Transverse colon (tissue), 4 donors: ENCODE results near the gene PGRMC2. TPM values are rescaled to one million over a fixed set of nuclear protein-coding genes. Genes with fewer than 3 reads are reported as not detected.

Experiments
- DNase-seq: peaks from one replicate; pipeline ENCODE4 v3.0.0-alpha.2; 2019
- H3K27ac ChIP-seq, 4 donors: fragments of 200-600 bp; sonication (generic); 2 replicates each; pipeline ENCODE4 v1.5.1; 2016 to 2018; ENCODE audit warnings: inconsistent platforms in 4 of 4
- H3K27me3 ChIP-seq: fragments of 200-600 bp; sonication (generic); 2 replicates; pipeline ENCODE4 v1.5.1; 2017; ENCODE audit warnings: inconsistent platforms
- H3K36me3 ChIP-seq, 4 donors: fragments of 200-600 bp; sonication (generic); 2 replicates each; pipeline ENCODE4 v1.5.1; 2017 to 2019; ENCODE audit warnings: inconsistent platforms in 4 of 4
- H3K4me1 ChIP-seq, 4 donors: fragments of 200-600 bp; sonication (generic); 2 replicates each; pipeline ENCODE4 v1.5.1; 2017 to 2020; ENCODE audit warnings: inconsistent platforms in 4 of 4
- H3K4me3 ChIP-seq, 4 donors: fragments of 200-600 bp; sonication (generic); 1 replicate in 1 of 4; 2 replicates in 3 of 4; pipeline versions ENCODE4 v1.5.1 to v1.6.1; 2017 to 2019; ENCODE audit warnings: inconsistent platforms in 4 of 4
- H3K9me3 ChIP-seq, 2 donors: fragments of 200-600 bp; sonication (generic); 2 replicates each; pipeline ENCODE4 v1.5.1; 2017 to 2019; ENCODE audit warnings: inconsistent platforms in 2 of 2
- EP300 ChIP-seq: sonication (generic); formaldehyde crosslinking; IDR thresholded peaks from one replicate; pipeline ENCODE4 v1.6.1; 2017; ENCODE audit warnings: antibody characterized with exemption, low read depth
- POLR2A ChIP-seq: fragments of 450-650 bp; IDR thresholded peaks from one replicate; pipeline ENCODE4 v1.6.1; 2016; ENCODE audit warnings: antibody characterized with exemption, mild to moderate bottlenecking, moderate library complexity
- POLR2AphosphoS5 ChIP-seq, 3 donors: sonication (generic); formaldehyde crosslinking; IDR thresholded peaks; one replicate each; pipeline ENCODE4 v1.6.1; 2016; ENCODE audit warnings: antibody characterized with exemption in 3 of 3
- whole genome bisulfite sequencing, 2 donors: methylation state at CpG; one replicate each; pipeline ENCODE4 v1.1.5; 2018; ENCODE audit warnings: low coverage in 1 of 2; 5-methylcytosine and 5-hydroxymethylcytosine counted together
- in situ Hi-C, 4 donors: fragments of 200-750 bp; cut with MboI; loops; one replicate each; pipeline versions ENCODE4 v1.15.0 to v1.15.1; 2017; ENCODE audit warnings: low sequenced_read_pairs in 3 of 4, low pct_ligation_motif_present in 1 of 4, low pct_unique_long_range_greater_than_20kb in 1 of 4
- intact Hi-C: fragments of 100-400 bp; cut with DNase I; formaldehyde crosslinking; loops from one replicate; pipeline ENCODE4 v1.15.1; 2023; ENCODE audit warnings: low total_unique reads
- total RNA-seq, 4 donors: library from RNA; depleted of rRNA; stranded (reverse); fragments of >200 nt; gene quantifications; one replicate each; pipeline ENCODE4 v1.1.0, GENCODE V29; 2016
- TF ChIP-seq, protein P1 (sequence below), 5 experiments: fragments of 200-600 bp in 3 of 5; fragments of 450-650 bp in 2 of 5; sonication (generic) in 3 of 5; IDR thresholded peaks; 1 replicate in 2 of 5; 2 replicates in 3 of 5; pipeline ENCODE4 v1.5.1; 2016 to 2017; ENCODE audit warnings: antibody characterized with exemption in 5 of 5, inconsistent platforms in 3 of 5, mild to moderate bottlenecking in 2 of 5, moderate library complexity in 1 of 5

The PGRMC2 gene
- total RNA-seq, 4 donors from 2014 or later = 19.9 to 49.1 (median 31.4) TPM

DNA sequence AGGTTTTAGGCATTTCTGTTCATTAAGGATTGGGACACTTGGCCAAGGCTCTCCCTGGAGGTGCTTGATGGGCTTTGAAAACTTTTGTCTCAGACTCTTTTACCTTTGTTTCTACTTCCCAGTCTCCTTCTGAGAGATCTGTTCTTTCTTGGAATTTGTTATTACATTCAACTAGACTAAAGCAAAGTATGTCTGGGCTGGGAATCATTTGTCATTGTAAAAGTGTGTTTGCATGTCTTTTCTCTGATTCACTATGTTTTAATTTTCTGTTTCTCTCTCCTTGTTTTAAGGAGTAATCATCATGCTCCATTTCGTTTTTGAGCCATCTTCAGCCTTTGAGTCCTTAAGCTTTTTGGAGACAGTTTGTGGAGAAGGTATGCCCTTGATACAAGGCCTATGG lies 12.2 kb upstream of the PGRMC2 start:
- in situ Hi-C loops = loop anchor here in 2 of 4 donors (25.0 kb wide), 2 partner anchors 262 to 512 kb away; partner anchors contain the start of gene JADE1 (in 1 of the 2)

GRCh38 chr4:128298852-128299251 lies 11.2 kb upstream of the PGRMC2 start:
- in situ Hi-C loops (loop anchor here in 2 of 4 donors (25.0 kb wide), 2 partner anchors 263 to 513 kb away; partner anchors contain the start of gene JADE1 (in 1 of the 2)), intact Hi-C loops (no loop called here)
- Histone ChIP-seq H3K36me3 (no peaks in the 10 kb centered on the region), H3K9me3 (no peaks in the 10 kb centered on the region), H3K27ac (no peak overlapping the region), H3K27me3 (no peaks in the 10 kb centered on the region), H3K4me1 (peaks cover 0 to 14% (median 5%) of the 10 kb centered on the region in 4 donors), H3K4me3 (no peak overlapping the region)
- no peak for DNase-seq
- TF ChIP-seq EP300 (no peak), POLR2A (no peak), POLR2AphosphoS5 (IDR thresholded peaks at IDR 0.05) (no peak)
- TF ChIP-seq, protein P1, sequence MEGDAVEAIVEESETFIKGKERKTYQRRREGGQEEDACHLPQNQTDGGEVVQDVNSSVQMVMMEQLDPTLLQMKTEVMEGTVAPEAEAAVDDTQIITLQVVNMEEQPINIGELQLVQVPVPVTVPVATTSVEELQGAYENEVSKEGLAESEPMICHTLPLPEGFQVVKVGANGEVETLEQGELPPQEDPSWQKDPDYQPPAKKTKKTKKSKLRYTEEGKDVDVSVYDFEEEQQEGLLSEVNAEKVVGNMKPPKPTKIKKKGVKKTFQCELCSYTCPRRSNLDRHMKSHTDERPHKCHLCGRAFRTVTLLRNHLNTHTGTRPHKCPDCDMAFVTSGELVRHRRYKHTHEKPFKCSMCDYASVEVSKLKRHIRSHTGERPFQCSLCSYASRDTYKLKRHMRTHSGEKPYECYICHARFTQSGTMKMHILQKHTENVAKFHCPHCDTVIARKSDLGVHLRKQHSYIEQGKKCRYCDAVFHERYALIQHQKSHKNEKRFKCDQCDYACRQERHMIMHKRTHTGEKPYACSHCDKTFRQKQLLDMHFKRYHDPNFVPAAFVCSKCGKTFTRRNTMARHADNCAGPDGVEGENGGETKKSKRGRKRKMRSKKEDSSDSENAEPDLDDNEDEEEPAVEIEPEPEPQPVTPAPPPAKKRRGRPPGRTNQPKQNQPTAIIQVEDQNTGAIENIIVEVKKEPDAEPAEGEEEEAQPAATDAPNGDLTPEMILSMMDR (IDR thresholded peaks at IDR 0.05) = peak in 3 of 5 experiments; percentile 24 to 37 (median 32)
- 54 to 71% methylated on average over 2 of the region's 2 CpGs for WGBS, 2 donors

More for the DNA sequence above, 12.2 kb upstream of the PGRMC2 start:
- Histone ChIP-seq H3K9me3 (no peaks in the 10 kb centered on the region), H3K27ac (no peak overlapping the region), H3K4me1 (peaks cover 0 to 14% (median 5%) of the 10 kb centered on the region in 4 donors), H3K27me3 (no peaks in the 10 kb centered on the region), H3K4me3 (no peak overlapping the region), H3K36me3 (no peaks in the 10 kb centered on the region)
- intact Hi-C loops = no loop called here
- no peak for DNase-seq
- WGBS, 2 donors = 72 to 73% methylated on average over 1 of the region's 1 CpG
- no peak for TF ChIP-seq POLR2AphosphoS5 (IDR thresholded peaks at IDR 0.05)

DNA sequence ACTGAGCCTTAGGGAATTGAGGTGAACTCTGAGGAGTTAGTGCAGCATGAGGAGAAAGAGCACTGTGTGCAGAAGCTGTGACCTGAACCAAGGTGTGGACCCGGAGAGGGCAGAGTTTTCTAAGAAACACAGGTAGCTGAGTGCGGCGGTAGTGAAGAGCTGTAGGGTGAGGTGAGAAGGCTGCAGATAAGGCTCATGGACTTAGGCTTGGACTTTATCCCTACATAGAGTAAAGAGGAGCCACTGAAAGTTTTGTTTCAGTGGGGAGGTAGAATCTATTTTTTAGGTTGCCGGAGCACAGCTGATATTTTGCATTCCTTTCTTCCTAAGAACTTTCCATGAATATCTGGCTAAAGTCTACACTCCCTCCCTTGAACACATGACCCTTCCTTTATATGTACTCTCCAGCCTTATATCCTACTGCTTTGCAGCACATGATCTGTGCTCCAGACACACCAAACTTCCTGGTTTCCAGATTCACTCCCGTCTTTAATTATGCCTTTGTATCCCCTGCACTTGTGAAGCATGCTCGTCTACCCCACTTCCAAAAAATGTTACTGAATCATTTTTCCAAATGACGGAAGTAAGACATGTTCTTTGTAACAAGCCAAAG lies 10.6 kb upstream of the PGRMC2 start:
- Histone ChIP-seq H3K27me3 (no peaks in the 10 kb centered on the region), H3K27ac (no peak overlapping the region), H3K4me3 (no peak overlapping the region), H3K9me3 (no peaks in the 10 kb centered on the region), H3K36me3 (no peaks in the 10 kb centered on the region), H3K4me1 (peaks cover 0 to 14% (median 5%) of the 10 kb centered on the region in 4 donors)
- TF ChIP-seq POLR2A (no peak), EP300 (no peak), POLR2AphosphoS5 (IDR thresholded peaks at IDR 0.05) (no peak)
- TF ChIP-seq, protein P1 (IDR thresholded peaks at IDR 0.05) = no peak
- intact Hi-C loops = no loop called here
- WGBS, 2 donors = 64 to 76% methylated on average over 6 to 7 of the region's 7 CpGs
- in situ Hi-C loops = loop anchor here in 2 of 4 donors (25.0 kb wide), 2 partner anchors 264 to 514 kb away; partner anchors contain the start of gene JADE1 (in 1 of the 2)
- peak; percentile 22 for DNase-seq

DNA sequence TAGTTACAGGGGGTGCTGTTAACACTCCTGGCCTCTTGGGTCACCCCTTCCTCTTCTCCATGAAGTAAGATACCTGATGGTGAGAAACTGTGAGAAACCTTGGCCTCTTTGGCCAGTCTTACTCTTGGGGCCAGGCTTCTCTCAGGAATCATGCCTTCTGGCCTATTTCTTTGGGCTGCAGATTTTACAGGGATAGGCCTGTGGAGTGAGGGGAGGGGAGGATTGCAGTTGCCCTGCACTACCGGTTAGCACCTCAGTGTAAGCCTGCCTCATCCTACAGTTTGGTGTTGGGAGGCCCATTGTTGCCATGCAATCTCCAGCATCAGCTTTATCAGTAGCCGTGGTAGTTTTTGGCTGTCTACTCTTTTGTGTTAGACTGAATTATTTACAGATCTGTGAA lies 7.6 kb upstream of the PGRMC2 start:
- no peaks in the 10 kb centered on the region for H3K27me3 ChIP-seq

More for the DNA sequence above, 7.6 kb upstream of the PGRMC2 start:
- intact Hi-C loops (no loop called here), in situ Hi-C loops (loop anchor here in 2 of 4 donors (25.0 kb wide), 2 partner anchors 267 to 517 kb away; partner anchors contain the start of gene JADE1 (in 1 of the 2))
- 95% methylated on average over 2 of the region's 2 CpGs; no CpG with 5 or more reads in 1 of the 2 donors for WGBS, 2 donors
- Histone ChIP-seq H3K27ac (no peak overlapping the region), H3K4me3 (no peak overlapping the region), H3K4me1 (peaks cover 0 to 14% (median 5%) of the 10 kb centered on the region in 4 donors), H3K36me3 (no peaks in the 10 kb centered on the region), H3K9me3 (no peaks in the 10 kb centered on the region)
- TF ChIP-seq POLR2A = no peak
- TF ChIP-seq POLR2AphosphoS5 (IDR thresholded peaks at IDR 0.05) = no peak
- TF ChIP-seq EP300 = no peak
- TF ChIP-seq, protein P1 (IDR thresholded peaks at IDR 0.05) = no peak
- DNase-seq = no peak
